ENCODE data around the gene ADAM19.

ADAM19 gene

DNA sequence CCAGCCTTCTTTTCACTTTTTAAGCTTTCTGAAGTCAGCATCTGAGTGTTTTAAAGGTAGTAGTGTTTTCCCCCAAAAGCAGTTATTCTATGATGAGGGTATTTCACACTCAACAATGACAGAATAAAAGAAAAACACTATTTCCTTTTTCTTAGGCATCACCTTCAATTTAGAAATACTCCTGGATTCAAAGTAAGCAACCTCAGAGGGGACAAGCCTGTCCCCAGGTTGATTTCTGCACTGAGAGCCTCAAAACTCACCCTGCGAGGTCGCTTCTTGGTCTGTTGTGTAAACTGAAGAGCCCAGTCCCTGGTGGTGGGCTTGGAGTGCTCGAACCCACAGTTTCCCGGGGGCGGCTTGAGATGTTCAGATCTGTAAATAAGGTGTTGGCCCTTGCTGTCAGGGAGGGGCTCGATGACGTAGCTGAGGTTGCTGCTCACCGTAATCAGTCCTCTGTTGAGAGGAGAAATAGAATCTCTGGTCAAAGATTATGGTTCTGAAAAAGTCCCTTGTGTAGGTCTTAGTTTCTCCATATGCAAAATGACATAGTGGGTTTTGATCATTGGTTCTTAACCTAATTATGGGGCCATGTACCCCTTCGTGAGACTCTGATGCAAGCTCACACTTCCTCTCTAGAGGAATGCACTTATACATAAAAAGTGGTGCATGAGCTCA, 55.9 kb downstream of the ADAM19 start:
- DNase-seq (ENCODE audit: low spot score) (no peak), FAIRE-seq (no peak)

DNA sequence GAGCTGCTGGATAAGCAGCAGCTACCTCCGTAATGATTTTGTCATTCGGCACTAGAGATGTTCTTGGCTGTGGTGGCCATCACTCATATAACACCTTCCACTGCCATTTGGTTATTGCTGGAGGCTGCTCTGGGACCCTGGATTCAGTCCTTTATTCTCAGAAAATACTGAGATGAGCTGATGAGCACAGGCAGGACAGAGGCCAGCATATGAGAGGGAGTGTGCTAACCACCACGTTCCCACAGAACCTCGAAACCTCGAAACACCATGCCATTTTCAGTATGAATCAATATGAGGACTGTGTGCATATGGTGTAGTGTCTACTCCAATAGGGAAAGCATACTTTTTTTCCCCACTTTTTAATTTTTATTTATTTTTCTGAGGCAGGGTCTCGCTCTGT, 56.6 kb downstream of the ADAM19 start:
- DNase-seq (ENCODE audit: low spot score), result no peak

DNA sequence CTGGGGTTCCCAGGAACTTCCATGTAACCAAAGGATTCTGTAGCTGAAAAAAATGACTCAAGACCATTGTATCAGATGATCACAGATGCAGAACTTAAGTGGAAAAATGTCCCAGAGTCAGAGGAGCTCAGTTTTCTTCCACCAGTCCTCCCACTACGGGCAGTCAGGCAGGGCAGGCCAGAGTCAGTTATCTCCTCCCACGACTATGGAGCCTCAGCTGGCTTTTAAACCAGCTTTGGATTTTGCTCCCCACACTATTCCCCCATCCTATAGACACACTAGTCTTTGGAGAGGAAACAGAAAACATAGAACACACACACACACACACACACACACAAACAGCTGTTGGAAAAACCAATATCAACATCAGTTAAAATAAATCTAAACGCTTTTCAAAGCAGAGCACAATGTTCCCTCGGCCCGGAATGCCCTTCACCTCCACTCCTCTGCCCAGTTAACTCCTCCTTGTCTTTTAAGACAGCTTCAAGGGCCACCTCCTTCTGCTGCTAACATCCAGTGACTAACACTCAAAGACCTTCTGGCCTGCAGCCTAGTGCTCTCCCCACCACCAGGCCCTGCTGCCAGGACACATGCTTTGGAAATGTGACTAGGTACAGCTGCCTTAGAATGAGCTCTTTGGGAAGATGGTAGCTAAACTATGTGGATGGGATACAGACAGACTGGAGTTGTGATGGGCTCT, 58.8 kb downstream of the ADAM19 start:
- FAIRE-seq (no peak), DNase-seq (ENCODE audit: low spot score) (peak; percentile 45)

More for the DNA sequence above, 56.6 kb downstream of the ADAM19 start:
- FAIRE-seq, result no peak

DNA sequence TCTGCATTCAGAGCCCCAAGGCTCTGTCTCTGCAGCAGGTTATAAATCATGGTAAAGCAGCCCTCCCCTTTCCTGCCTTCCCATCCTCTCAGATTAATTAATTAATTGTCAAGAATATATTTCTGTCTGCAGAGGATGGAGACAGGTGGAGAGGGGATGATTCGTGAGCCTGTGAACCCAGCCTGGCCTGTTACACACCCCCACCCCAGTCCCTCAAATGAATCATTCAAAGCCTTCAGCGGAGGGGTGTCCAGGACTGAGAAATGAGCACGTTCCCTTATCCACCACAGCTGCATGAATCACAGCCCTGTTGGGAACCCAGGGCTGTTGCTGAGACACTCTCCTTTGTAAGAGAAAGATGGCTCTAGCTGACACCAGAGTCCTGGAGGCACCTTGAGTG, 59.6 kb downstream of the ADAM19 start:
- DNase-seq (ENCODE audit: low spot score), result peak; percentile 31
- no peak for FAIRE-seq

DNA sequence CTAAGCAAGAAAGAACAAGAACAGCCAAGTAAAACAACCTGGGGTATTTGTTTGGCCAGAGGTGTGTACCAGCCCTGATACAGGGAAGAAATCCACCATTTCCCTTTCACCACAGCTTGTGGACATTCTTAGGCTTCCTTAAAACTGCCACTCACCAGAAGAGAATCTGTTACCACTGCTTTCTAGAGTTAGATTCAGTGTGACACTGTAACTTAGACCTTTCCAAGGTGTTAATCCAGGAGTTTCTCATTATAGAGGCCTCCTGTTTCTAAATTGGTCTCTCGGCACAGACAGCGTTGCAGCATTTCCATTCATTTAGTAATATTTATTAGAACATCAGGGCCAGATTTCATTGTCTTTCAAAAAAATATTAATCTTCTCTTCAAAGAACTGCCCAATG, 60.6 kb downstream of the ADAM19 start:
- DNase-seq (ENCODE audit: low spot score), result no peak
- FAIRE-seq, result no peak

DNA sequence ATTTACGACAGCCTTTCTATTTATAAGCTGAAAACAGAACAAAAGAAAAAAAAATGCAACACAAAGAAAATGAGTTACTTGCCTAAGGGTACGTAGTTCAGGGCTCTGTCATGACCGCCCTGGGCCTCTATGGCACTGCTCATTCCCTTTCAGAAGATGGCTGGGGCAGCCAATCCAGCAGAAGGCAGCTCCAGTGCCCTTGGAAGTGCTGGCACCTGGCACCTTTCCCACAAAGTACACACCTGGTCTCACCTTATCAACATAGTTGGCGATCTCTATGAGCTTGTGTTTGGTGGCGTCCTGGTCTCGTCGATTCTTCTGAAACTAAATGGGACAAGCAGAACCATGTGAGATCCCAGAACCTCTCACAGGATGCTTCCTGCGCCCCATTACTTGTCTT, 62.4 kb downstream of the ADAM19 start:
- FAIRE-seq (no peak), DNase-seq (ENCODE audit: low spot score) (no peak)

DNA sequence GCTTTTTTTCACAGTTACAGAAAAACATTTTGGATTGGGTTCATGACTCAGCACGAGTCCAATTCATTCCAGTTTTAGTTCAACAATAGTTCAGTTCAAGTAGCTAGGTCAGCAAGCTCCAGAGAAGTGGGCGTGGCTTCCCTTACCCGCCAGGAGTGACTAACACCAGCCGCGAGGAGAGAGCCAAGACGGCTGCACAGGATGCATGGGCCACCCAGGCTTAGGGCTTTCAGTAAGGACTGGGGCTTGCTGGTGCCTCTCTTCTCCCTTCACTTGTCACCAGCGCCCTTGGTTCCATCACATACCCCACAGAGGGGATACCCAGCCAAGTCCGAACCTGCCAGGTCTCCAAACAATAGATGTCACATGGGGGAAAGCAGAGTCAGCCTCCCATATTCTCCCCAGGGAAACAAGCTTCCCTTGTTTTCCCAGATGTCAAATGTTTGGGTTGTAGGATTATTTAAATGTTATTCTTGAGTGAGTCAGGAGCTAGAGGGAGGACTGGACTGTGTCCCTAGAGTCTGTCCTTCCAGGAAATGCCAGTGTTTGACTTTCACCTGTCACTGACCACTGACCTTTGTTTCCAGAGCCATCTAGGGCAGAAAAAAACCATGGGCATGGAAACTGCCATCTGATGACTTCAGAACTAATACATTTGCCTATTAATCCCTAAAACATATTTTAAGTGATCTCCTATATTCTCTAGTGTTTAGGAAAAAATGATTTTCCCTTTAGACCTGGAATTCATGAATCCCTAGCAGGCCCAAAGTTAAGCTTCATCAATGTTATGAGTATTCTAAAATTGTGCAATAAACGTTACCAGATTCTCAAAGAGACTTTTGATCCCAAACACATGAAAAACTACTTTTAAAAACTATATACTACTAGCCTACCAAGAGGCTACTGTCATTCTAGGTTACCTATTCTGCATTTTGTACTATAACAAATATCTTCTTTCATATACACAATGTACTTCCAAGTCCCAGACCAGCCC, 63.6 kb downstream of the ADAM19 start:
- peak; percentile 92 for DNase-seq (ENCODE audit: low spot score)

DNA sequence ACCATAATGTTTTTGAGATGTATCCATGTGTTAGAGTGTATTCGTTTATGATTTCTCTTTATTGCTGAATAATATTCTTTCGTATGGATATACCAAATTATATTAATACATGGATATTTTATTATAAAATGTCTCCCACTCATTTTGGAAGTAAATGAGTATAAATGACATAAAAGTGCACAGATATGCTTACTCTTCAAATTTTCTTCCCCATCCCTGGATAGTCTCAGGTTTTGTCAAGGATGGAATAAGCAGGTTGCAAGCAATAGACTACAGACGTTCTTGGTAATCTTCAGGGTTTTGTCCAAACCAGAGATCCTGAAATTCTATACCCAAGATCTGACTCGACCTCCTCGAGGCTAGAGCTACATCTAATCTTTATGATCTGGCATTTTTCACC, 64.9 kb downstream of the ADAM19 start:
- no peak for DNase-seq (ENCODE audit: low spot score)
- FAIRE-seq, result no peak

More for the DNA sequence above, 63.6 kb downstream of the ADAM19 start:
- FAIRE-seq, result no peak

DNA sequence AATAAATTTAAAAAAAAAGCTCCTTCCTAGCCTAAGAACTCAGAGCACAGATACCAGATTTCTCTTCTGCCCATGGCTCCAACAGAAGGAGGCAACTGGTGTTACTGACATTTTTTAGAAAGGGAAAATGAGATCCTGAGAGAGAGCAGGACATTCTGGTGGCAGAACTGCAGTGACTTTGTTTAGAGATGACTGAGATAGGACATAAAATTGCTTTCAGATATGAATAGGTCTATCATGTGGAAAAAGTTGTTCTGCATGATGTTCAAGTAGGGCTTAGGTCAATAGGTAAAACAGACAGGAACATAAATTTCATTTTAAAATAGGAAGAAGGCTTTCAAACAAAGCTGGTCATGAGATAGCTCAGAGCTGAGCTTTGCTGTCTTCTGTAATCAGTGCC, 66.0 kb downstream of the ADAM19 start:
- DNase-seq (ENCODE audit: low spot score) (no peak), FAIRE-seq (no peak)

DNA sequence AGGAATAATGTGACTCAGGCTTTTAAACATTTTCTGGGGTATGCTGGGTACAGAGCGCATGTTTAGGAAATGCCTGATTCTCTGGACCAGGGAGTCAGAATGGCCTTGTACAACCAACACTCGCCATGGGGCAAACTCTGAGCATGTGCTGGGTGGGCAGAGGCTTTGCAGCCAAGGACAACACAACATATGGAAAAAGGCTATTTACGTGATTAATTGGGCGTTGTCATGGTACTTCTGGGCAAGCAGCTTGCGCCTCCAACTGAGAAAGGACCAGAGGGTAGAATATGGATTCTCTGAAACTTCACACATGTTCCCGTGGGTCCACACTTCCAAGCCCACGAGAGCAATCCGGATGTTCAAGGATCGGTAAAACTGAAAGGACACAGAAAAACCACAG, 66.5 kb downstream of the ADAM19 start:
- no peak for FAIRE-seq

DNA sequence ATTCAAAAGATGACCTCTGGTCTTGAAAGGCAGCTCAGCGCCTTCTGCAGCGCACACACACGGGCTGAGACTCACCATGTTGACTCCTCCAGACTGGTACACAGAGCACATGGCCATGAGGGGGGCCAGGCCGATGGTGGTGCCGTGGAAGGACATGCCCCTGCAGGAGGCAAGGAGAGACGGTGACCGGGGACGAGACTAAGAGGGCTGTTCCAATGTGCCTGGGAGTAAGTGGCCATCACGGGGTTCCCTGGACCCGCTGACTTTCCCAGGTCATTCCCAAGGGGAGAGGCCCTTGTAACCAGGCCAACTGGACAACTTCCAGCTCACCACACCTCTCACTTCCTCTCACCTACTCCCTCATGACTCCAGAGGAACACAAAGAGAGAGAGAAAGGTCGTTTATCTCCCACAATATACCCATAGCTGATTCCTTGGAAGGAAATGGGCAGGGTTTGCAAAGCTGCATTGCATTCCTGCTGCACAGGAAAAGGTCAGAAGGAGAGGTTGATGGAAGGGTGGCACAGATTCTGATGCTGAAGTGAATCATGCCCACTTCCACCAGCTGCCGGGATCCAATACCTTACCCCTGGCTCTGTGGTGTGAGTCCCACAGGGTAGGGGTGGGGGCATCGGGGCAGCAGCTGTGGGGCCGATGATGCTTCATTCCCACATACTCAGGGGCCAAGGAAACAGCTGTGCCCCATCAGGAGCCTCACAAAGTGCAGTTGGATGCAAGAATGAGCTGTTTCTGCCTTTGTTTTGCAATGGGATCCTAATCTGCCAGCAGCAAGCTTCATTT, 68.4 kb downstream of the ADAM19 start:
- FAIRE-seq (no peak), DNase-seq (ENCODE audit: low spot score) (no peak)

More for the DNA sequence above, 66.5 kb downstream of the ADAM19 start:
- DNase-seq (ENCODE audit: low spot score), result no peak

DNA sequence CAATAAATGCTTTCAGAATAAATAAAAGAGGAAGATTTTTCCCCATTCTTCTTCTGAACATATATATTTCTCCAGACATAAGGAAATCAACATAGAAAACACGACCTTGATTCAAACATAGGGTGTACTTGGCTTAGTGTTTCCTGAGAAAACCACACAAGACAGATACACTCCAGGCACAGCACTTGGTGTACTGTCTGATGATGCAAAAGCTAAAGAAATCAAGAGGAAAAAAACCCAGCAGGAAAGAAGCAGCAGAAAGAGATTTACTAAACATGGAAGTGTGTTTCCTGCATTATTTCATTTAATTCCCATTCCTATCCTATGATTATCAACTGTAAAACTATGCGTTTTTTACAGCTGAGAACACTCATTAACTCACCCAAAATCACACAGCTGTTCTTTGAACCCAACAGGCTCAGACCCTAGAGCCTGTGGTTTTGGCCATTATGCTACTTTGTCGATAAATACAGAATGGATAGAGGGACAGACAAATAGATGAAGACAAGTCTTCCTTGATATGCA, 69.4 kb downstream of the ADAM19 start:
- DNase-seq (ENCODE audit: low spot score) (no peak), FAIRE-seq (no peak)

DNA sequence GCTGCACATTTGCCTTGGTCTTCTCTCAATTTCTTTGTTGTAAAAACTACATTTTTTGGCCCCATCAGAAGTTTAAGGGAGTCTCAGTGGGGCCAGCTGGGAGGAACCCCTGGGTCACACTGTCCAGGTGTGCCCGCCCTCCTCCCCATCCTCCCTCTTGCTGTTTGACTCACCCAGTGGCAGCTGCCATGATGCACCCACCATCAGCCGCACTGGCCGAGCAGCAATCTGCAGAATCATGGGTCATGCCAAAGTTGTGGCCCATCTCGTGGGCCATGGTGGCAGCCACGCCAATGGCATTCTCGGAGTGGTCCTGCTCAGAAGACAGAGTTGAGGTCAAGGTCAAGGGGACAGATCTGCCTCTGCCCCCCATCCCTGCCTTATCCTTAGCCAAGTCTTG, 70.1 kb downstream of the ADAM19 start:
- FAIRE-seq (no peak), DNase-seq (ENCODE audit: low spot score) (no peak)

DNA sequence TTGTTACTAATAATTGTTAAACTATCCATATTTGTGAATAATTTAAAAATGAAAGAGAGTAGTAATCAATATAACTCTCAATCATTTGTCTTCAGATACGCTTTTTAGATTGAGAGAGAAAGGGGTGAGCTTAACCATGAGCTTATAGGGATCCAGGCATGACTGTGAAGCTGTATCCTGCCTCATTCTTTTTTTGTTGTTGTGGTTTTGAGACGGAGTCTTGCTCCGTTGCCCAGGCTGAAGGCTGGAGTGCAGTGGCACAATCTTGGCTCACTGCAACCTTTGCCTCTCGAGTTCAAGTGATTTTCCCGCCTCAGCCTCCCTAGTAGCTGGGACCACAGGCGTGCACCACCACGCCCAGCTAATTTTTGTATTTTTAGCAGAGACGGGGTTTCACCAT, 71.5 kb downstream of the ADAM19 start:
- DNase-seq (ENCODE audit: low spot score) (no peak), FAIRE-seq (no peak)

DNA sequence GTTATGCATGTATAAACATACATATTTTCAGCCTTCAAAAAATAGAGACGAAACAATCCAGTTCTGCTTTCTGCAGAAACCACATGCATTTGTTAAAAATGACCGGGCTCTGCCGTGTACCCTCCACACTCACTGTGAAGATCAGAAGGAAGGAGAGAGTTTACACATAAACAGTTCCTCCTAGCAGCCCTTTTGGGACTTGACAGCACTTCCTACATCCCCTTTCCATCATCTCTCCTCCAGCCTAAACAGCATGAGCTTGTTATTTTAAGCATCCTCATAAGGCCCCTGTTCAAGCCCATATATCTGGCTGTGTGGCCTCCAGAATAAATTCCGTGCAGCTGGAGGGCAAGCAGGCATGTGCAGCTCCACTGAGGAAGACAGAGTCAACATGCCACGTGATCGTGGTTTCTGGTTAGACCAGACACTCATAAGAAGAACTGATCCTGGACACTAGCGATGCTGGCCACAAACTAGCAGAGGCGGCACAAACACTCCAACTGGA, 73.4 kb downstream of the ADAM19 start:
- no peak for DNase-seq (ENCODE audit: low spot score)
- no peak for FAIRE-seq

DNA sequence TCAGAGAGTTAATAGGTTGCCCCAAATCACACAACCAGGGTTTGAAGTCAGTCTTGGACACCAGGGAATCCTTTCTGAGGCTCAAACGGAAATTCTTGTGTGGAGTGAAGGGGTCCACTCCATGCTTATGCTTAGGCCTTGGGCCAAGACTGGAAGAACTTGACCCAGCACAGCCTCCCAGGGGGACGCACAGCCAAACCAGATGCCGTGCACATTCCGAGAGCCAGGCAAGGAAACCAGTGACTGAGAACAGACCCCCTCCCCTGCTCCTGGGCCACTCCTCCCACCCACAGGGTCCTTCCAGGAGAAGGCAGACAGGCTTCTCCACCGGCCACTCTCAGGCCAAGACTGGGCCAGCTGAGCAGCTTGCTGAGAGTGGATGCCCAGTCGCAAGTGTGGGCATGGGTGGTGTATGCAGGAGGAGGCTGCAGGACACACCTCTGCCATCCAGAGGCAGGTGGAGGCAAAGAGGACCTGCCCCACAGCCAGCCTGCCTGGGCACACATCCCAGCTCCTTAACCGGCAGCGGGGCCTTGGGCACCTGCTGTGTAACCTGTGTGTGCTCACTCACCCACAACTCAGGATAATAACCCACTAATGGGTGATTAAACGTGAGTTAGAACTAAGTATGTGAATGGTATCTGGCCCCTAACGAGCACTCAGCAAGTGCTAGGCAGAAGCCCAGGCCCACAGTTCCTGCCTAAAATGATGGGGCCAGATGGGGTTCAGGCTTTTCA, 77.5 kb downstream of the ADAM19 start:
- no peak for FAIRE-seq

DNA sequence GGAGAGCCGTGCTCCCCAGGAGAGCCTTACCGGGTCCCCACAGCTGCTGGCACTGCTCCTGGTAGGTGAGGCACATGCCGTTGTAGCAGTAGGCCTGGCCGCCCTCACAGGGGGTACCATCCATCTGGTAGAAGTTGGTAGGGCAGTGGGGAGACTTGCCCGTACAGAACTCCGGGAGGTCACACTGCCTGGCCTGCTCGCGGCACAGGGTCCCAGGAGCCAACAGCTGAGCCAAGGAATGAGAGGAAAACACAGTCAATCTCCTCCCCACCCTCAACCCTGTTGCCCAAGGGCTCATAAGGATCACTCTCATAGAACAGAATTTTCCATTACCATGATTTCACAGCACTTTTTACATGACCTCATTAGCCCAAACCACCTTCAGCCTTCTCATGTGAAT, 78.7 kb downstream of the ADAM19 start:
- DNase-seq (ENCODE audit: low spot score), result no peak
- no peak for FAIRE-seq

More for the DNA sequence above, 77.5 kb downstream of the ADAM19 start:
- DNase-seq (ENCODE audit: low spot score), result no peak

DNA sequence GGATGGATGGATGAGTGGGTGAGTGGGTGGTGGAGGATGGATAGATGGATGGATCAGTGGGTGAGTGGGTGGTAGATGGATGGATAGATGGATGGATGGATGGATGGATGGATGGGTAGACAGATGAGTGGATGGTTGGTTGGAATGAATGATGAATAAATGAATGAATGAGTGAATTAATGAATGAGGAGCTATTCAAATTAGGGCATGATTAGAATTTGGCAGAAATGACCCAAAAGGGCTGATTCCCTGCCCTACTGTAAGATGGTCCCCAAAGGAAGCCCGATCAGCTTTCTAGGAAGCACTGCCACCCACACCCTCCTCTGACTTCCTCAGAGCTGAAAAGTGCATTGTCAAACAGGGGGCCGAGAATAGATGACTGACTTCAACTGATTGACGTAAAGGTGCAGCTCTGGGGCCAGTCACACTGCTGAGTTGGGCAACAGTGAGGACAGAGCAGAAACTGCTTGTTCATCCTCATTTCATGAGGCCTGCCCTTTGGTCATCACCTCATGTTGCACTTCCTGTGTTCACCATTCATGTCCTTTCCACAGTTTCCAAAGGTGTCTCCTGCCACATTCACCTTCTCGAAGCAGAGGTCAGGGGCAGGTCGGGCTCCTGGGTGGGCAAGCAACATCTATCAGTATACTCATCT, 81.3 kb downstream of the ADAM19 start:
- FAIRE-seq (no peak), DNase-seq (ENCODE audit: low spot score) (no peak)

DNA sequence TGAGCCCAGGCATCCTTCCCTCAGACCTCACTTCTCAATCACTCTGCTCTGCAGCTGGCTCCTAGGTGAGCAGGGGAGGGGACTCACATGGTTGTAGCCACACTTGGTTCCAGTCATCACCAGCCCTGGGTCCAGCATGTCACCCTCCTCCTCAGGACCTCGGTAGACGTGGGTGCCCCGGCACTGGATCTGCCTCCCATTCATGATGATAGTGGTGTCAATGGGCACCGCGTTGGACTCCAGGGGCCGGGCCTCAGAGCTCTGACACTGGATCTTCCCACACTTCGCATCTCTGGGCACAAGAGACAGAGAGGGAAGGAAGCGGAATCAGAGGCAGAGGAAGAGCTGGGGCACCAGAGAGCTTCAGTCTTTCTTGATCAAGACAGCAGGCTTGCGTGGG, 82.7 kb downstream of the ADAM19 start:
- DNase-seq (ENCODE audit: low spot score) (no peak), FAIRE-seq (no peak)

Data from urothelium cell line (cell line).